HG03135 (cell line): ENCODE data around the gene PHLDA1.
"Not testable (repeated sequence)": the region's sequence is repeated elsewhere in the genome, so short reads cannot be mapped to it uniquely, and the experiment has no call there.

ENCODE experiments used
- ATAC-seq: cut with Tn5 transposase; IDR thresholded peaks from one replicate; pipeline ENCODE4 v1.9.1; 2021; ENCODE audit warnings: mild to moderate bottlenecking, moderate library complexity; ENCODE audit not compliant: unreplicated experiment

PHLDA1 gene

GRCh38 chr12:75990189-75990912 lies 41.2 kb downstream of the PHLDA1 start:
- ATAC-seq, result no peak

- ATAC-seq, result not testable (repeated sequence)
These were observed 43.9 kb downstream of the PHLDA1 start for GRCh38 chr12:75987709-75988108.

GRCh38 chr12:75986001-75986746 lies 45.4 kb downstream of the PHLDA1 start:
- ATAC-seq, result no peak

DNA sequence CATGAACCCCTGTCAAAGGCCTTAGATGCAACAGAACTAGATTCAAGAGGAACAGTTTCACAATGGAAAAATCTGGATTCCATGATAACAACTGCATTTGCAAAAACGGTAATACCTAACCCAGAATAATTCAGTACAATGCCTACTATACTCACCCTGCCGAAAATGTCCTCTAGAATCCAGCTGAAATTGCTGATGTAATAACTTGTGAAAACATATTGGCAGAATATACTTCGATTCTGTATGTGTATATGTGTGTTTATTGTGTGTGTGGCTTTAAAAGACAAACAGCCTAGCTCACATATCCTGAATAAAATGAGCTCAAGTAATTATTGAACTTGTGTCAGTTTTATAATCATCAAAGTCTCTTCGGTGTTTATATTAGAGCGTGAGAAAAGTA lies 46.0 kb downstream of the PHLDA1 start:
- ATAC-seq, result no peak

DNA sequence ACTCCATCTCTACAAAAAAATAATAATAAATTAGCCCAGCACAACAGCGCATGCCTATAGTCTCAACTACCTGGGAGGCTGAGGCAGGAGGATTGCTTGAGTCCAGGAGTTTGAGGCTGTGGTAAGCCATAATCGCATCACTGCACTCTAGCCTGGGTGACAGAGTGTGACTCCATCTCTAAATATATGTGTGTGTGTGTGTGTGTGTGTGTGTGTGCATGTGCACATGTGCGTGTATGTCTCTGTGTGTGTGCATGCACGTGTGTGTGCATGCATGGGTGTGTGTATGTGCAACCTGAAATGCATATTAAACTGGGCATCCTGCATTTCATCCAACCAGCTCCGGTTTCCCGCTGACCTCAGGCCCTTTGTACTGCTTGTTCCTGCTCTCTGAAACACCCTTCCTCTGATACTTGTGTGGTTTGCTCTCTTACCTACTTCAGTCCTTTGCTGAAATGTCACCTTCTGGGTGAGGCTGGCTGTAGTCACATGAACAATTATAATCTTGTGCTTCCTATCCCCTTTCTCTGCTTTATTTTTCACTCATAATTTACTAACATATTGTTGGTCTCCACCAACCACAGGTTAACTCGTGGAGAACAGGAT lies 46.9 kb downstream of the PHLDA1 start:
- ATAC-seq, result no peak

DNA sequence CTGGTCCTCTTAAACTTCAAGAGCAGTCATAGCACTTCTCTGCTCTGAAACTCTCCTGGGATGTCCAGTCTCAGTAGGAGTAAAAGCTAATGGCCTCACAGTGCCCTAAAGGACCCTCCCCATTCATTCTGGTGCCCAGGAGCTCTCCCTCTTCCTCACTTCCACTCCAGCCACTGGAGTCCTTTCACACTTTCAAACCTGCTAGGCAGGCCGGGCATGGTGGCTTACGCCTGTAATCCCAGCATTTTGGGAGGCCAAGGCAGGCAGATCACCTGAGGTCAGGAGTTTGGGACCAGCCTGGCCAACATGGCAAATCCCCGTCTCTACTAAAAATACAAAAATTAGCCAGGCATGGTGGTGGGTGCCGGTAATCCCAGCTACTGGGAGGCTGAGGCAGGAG lies 47.7 kb downstream of the PHLDA1 start:
- not testable (repeated sequence) for ATAC-seq

DNA sequence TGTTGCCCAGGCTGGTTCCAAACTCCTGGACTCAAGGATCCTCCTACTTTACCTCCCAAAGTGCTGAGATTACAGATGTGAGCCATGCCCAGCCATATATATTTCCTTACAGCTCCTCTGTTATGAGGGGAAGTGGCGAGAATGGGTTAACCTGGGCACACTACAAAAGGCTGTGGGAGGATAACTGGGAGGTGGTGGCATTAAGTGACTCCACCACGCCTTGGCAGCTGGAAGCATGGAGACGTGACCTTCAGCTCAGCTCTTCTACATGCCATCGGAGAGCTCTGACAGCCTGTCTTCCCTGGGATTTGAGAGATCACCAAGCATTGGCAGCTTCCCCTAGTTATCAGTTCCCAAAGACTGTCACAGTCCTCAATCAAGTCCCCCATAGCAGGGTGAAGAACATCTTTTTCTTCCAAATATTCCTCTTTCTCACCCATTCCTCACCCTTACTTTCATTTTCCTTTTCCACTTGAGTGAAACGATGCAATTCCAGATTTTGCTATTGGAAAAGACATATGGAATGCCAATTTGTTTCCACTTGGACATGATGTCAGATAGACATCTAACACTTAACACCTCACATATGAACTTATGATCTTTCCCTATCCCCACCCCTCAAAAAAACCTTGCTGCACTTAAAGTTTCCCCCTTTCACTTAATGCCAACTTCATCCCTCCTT lies 48.5 kb downstream of the PHLDA1 start:
- ATAC-seq, result no peak

DNA sequence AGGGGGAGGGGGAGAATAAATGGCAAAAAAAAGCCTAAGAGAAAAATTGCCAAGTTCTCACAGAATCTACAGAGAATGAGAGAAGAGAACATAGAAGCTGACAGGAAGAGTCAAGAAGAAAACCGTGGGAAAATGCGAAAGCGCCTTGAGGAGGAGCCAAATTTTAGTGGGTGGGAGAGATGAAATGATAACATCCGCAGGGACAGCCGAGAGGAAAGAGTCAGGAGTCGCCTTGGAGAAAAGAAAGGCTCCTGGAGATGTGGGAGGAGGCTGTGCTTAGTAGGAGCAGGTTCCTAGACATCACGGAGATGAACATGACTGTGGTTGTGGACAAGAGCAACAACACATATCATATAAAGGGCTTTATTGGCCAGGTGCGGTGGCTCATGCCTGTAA lies 49.4 kb downstream of the PHLDA1 start:
- no peak for ATAC-seq

- peak; percentile 47 for ATAC-seq
These were observed 50.1 kb downstream of the PHLDA1 start for GRCh38 chr12:75981247-75982168.

- ATAC-seq, result no peak
These were observed 52.4 kb downstream of the PHLDA1 start for GRCh38 chr12:75979181-75979580.

- ATAC-seq, result no peak
These were observed 52.9 kb downstream of the PHLDA1 start for GRCh38 chr12:75978677-75979076.

DNA sequence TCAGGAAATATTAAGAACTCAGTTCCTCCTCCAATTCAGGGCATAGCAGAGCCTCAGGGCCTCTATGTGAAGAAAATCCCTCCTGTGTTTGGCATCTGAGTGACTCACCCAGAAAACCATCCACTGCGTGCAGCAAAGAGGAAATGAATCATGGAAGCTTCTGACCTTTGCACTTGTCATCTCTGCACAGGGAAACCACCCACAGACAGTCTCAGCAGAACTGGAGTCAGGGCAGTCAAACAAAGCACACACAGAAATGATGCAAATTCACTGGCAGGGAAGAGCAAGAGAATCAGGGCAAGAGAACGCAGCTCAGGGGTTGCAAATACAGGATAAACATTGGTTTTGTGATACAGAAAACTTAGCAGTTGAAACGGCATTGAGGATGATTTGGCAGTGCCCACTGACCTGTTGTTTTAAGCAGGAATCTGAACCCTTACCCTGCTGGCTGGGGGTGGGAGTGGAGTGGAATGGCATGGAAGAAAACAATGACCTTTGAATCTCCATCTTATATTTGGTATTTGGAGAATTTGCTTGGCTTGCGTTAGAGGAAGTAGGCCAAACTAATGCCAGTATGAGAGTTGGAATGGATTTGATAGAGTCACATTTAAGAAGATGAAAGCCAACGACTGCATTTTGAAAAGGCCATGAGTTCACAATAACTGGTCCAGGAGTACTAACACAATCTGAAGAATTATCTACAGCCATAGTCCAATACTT lies 53.5 kb downstream of the PHLDA1 start:
- peak; percentile 97 for ATAC-seq

- ATAC-seq, result peak; percentile 4
These were observed 54.0 kb downstream of the PHLDA1 start for GRCh38 chr12:75977590-75977951.

- ATAC-seq, result no peak
These were observed 54.7 kb downstream of the PHLDA1 start for GRCh38 chr12:75976913-75977312.

DNA sequence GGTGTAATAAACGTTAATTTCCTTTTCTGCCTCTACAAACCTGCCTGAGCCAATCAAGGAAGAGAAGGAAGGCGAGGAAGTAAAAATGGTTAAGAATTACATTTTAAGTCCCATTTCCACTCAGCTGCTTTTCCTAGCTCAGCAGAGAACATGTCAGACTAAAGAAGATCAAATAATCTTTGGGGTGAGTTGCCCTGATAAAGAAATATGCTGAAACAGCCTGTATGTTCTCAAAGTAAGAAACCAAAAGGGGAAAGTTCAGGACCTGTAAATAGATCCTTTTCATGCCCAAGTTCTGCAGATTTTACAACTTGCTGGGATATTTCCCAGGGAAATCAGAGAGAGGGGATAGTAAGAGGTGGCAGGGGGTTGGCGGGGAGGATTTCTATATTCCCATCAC lies 55.5 kb downstream of the PHLDA1 start:
- ATAC-seq, result no peak

DNA sequence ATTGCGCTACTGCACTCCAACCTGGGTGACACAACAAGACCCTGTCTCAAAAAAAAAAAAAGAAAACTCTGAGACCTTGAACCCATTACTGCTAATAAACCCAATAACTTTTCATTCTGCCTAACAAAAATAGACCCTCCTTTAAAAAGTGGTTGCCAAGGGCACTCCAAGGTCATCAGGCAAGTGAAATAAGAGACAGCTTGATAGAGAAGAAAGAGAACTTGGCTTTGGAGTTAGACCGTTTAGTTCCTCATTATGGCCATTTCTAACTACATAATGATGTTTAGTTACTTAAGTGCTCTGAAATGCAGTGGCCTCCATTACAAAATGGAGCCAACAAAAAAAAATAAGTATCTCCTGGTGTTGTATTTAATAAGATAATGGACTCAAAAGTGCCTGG lies 55.9 kb downstream of the PHLDA1 start:
- ATAC-seq, result no peak
